H1 (cell line): ENCODE measurements around the gene ZNF777.

Source experiments
- BCL11A ChIP-seq, 2 experiments: IDR thresholded peaks; one replicate each; pipeline ENCODE4 v1.6.1; 2011; ENCODE audit warnings: low read depth in 2 of 2, low read length in 2 of 2, mild to moderate bottlenecking in 2 of 2
- CTCF ChIP-seq, 3 experiments: IDR thresholded peaks; 1 replicate in 2 of 3; 2 replicates in 1 of 3; pipeline versions ENCODE4 v1.5.1 to v1.6.1; 2011; ENCODE audit warnings: low read length in 3 of 3, mild to moderate bottlenecking in 3 of 3, inconsistent platforms in 2 of 3, low read depth in 1 of 3, moderate library complexity in 1 of 3; ENCODE audit not compliant: insufficient read depth in 1 of 3; ENCODE audit errors: control extremely low read depth in 1 of 3
- EZH2 ChIP-seq: fragments of 200-600 bp; sonication (generic); IDR thresholded peaks from 2 replicates; pipeline ENCODE4 v1.7.1; 2012; ENCODE audit warnings: low read depth, mild to moderate bottlenecking, moderate library complexity, low read length, inconsistent platforms; ENCODE audit not compliant: severe bottlenecking
- MAX ChIP-seq: IDR thresholded peaks from 2 replicates; pipeline ENCODE4 v1.6.1; 2012; ENCODE audit warnings: inconsistent platforms
- NANOG ChIP-seq: IDR thresholded peaks from 2 replicates; pipeline ENCODE4 v1.6.1; 2011; ENCODE audit warnings: low read length, low read depth, mild to moderate bottlenecking, inconsistent platforms; ENCODE audit not compliant: insufficient read depth, poor library complexity, severe bottlenecking
- POLR2A ChIP-seq, 2 experiments: IDR thresholded peaks; 1 replicate in 1 of 2; 2 replicates in 1 of 2; pipeline ENCODE4 v1.6.1; 2011; ENCODE audit warnings: low read depth in 2 of 2, low read length in 2 of 2, mild to moderate bottlenecking in 2 of 2; ENCODE audit errors: control extremely low read depth in 1 of 2
- POLR2AphosphoS5 ChIP-seq: IDR thresholded peaks from 2 replicates; pipeline ENCODE4 v1.6.1; 2011; ENCODE audit warnings: low read depth, low read length
- RAD21 ChIP-seq, 2 experiments: IDR thresholded peaks in 1 of 2; conservative IDR thresholded peaks in 1 of 2; 2 replicates each; pipeline ENCODE4 v1.6.1; 2011; ENCODE audit warnings: low read depth in 2 of 2, low read length in 2 of 2, improper control_type of control experiment in 1 of 2, inconsistent platforms in 1 of 2, mild to moderate bottlenecking in 1 of 2, moderate library complexity in 1 of 2
- RFX5 ChIP-seq: IDR thresholded peaks from 2 replicates; pipeline ENCODE4 v1.6.1; 2011; ENCODE audit warnings: low read depth, low read length, improper control_type of control experiment, borderline replicate concordance
- ZNF274 ChIP-seq: IDR thresholded peaks from 2 replicates; pipeline ENCODE4 v1.7.0; 2012; ENCODE audit warnings: low read length, borderline replicate concordance; ENCODE audit errors: extremely low read depth

- no peak for TF ChIP-seq POLR2A (IDR thresholded peaks at IDR 0.05; ENCODE audit: control extremely low read depth in 1 of 2, low read depth in 2 of 2, low read length in 2 of 2)
- no peak for TF ChIP-seq RFX5
- no peak for TF ChIP-seq CTCF (IDR thresholded peaks at IDR 0.05; ENCODE audit: control extremely low read depth in 1 of 3, insufficient read depth in 1 of 3, low read depth in 1 of 3, low read length in 3 of 3)
- no peak for TF ChIP-seq EZH2
- no peak for TF ChIP-seq ZNF274
- no peak for TF ChIP-seq NANOG
- TF ChIP-seq MAX = no peak
- TF ChIP-seq POLR2AphosphoS5 = no peak
- TF ChIP-seq BCL11A (IDR thresholded peaks at IDR 0.05; ENCODE audit: low read depth in 2 of 2, low read length in 2 of 2) = no peak
- TF ChIP-seq RAD21 (IDR thresholded peaks at IDR 0.05 in 1 of 2, conservative IDR thresholded peaks at IDR 0.05 in 1 of 2; ENCODE audit: low read depth in 2 of 2, low read length in 2 of 2) = no peak
Measured at GRCh38 chr7:149427096-149427680, 33.7 kb downstream of the ZNF777 start.
